GM23338 (cell line): ENCODE measurements around the gene ANKRD13C. TPM values are rescaled to one million over a fixed set of nuclear protein-coding genes. Genes with fewer than 3 reads are reported as not detected.

Experiments
- ATAC-seq: fragments of 200-7000 bp; cut with Tn5 transposase; 3 replicates; pipeline ENCODE4 v1.9.1; 2020
- DNase-seq: peaks from one replicate; pipeline ENCODE4 v3.0.0-alpha.2; 2015; ENCODE audit warnings: low spot score
- H2AFZ ChIP-seq: fragments of 200-600 bp; sonication (generic); 2 replicates; pipeline ENCODE4 v1.8.0; 2016; ENCODE audit warnings: antibody characterized with exemption, mild to moderate bottlenecking, moderate library complexity
- H3F3A ChIP-seq: fragments of 200-600 bp; sonication (generic); replicated peaks from 2 replicates; pipeline ENCODE4 v1.8.0; 2017; ENCODE audit warnings: antibody characterized with exemption, mixed run types, low read depth
- H3K27ac ChIP-seq: fragments of 200-600 bp; sonication (generic); 2 replicates; pipeline ENCODE4 v1.6.1; 2016; ENCODE audit warnings: low read depth
- H3K27me3 ChIP-seq: fragments of 200-600 bp; sonication (generic); 2 replicates; pipeline ENCODE4 v1.8.0; 2016; ENCODE audit warnings: mild to moderate bottlenecking, mixed run types, moderate library complexity; ENCODE audit not compliant: insufficient read depth
- H3K36me3 ChIP-seq: fragments of 200-600 bp; sonication (generic); 2 replicates; pipeline ENCODE4 v1.8.0; 2016; ENCODE audit warnings: mild to moderate bottlenecking; ENCODE audit not compliant: insufficient read depth
- H3K4me1 ChIP-seq: fragments of 200-600 bp; sonication (generic); 2 replicates; pipeline ENCODE4 v1.8.0; 2016; ENCODE audit warnings: mild to moderate bottlenecking, moderate library complexity; ENCODE audit not compliant: insufficient read depth
- H3K4me2 ChIP-seq: fragments of 200-600 bp; sonication (generic); 2 replicates; pipeline ENCODE4 v1.7.1; 2017; ENCODE audit warnings: mixed run types
- H3K4me3 ChIP-seq: fragments of 200-600 bp; sonication (generic); 2 replicates; pipeline ENCODE4 v1.6.1; 2016; ENCODE audit warnings: mixed run types
- H3K79me2 ChIP-seq: fragments of 200-600 bp; sonication (generic); replicated peaks from 2 replicates; pipeline ENCODE4 v1.8.0; 2017; ENCODE audit warnings: mild to moderate bottlenecking; ENCODE audit not compliant: insufficient read depth
- H3K9me2 ChIP-seq: fragments of 200-600 bp; sonication (generic); 2 replicates; pipeline ENCODE4 v1.8.0; 2017; ENCODE audit not compliant: insufficient read depth
- H4K20me1 ChIP-seq: fragments of 200-600 bp; sonication (generic); replicated peaks from 2 replicates; pipeline ENCODE4 v1.8.0; 2017; ENCODE audit warnings: mild to moderate bottlenecking; ENCODE audit not compliant: insufficient read depth
- H3K27ac Mint-ChIP-seq: 2 replicates; pipeline ENCODE4 v1.8.0; 2020; ENCODE audit warnings: inconsistent platforms, mild to moderate bottlenecking, moderate library complexity, mixed read lengths
- H3K27me3 Mint-ChIP-seq: 3 replicates; pipeline ENCODE4 v1.8.0; 2022; ENCODE audit warnings: low read depth, mild to moderate bottlenecking, moderate library complexity, mixed read lengths, inconsistent platforms; ENCODE audit not compliant: insufficient read depth, poor library complexity
- H3K36me3 Mint-ChIP-seq: 3 replicates; pipeline ENCODE4 v1.8.0; 2021; ENCODE audit warnings: low read depth, mild to moderate bottlenecking, inconsistent platforms, moderate library complexity, mixed read lengths
- H3K4me1 Mint-ChIP-seq: 3 replicates; pipeline ENCODE4 v1.8.0; 2020; ENCODE audit warnings: mild to moderate bottlenecking, inconsistent platforms, mixed read lengths
- H3K4me3 Mint-ChIP-seq: 3 replicates; pipeline ENCODE4 v1.8.0; 2021; ENCODE audit warnings: moderate library complexity, mild to moderate bottlenecking, inconsistent platforms, mixed read lengths
- H3K9me3 Mint-ChIP-seq: 3 replicates; pipeline ENCODE4 v1.8.0; 2020; ENCODE audit warnings: moderate library complexity, mild to moderate bottlenecking, inconsistent platforms, mixed read lengths
- EZH2phosphoT487 ChIP-seq: fragments of 200-600 bp; sonication (generic); IDR thresholded peaks from one replicate; pipeline ENCODE4 v1.8.1; 2018; ENCODE audit warnings: antibody characterized with exemption; ENCODE audit not compliant: unreplicated experiment
- JUNB ChIP-seq: IDR thresholded peaks from one replicate; pipeline ENCODE4 v1.6.1; 2016; ENCODE audit warnings: antibody characterized with exemption; ENCODE audit not compliant: unreplicated experiment
- STAT1 ChIP-seq: IDR thresholded peaks from one replicate; pipeline ENCODE4 v1.6.1; 2016; ENCODE audit warnings: antibody characterized with exemption; ENCODE audit not compliant: unreplicated experiment
- ZNF114 ChIP-seq: fragments of 250-450 bp; sonication (Bioruptor Pico); IDR thresholded peaks from 2 replicates; pipeline ENCODE4 v1.5.0; 2020; ENCODE audit warnings: mild to moderate bottlenecking, moderate library complexity
- ZNF331 ChIP-seq: fragments of 250-450 bp; sonication (Bioruptor Pico); IDR thresholded peaks from 2 replicates; pipeline ENCODE4 v1.5.0; 2020; ENCODE audit warnings: low read depth, mild to moderate bottlenecking, moderate library complexity
- polyA plus RNA-seq: library from polyadenylated mRNA; unstranded; fragments of >200 nt; fragmentation: Nextera tagmentation; extraction: Ambion mirVana; gene quantifications from 2 replicates; pipeline ENCODE4 v1.2.1, GENCODE V29; 2016
- total RNA-seq: library from RNA; depleted of rRNA; stranded (reverse); fragments of >200 nt; shearing (Covaris generic); gene quantifications from 2 replicates; pipeline ENCODE4 v1.2.3, GENCODE V29; 2014; rRNA removed
- TF ChIP-seq, protein P1 (sequence below): IDR thresholded peaks from one replicate; pipeline ENCODE4 v1.6.1; 2018; ENCODE audit warnings: antibody characterized with exemption; ENCODE audit not compliant: unreplicated experiment
- TF ChIP-seq, protein P2 (sequence below): IDR thresholded peaks from 2 replicates; pipeline ENCODE4 v1.6.1; 2016; ENCODE audit warnings: antibody characterized with exemption
- TF ChIP-seq, protein P3 (sequence below), 2 experiments: fragments of 200-600 bp in 1 of 2; sonication (generic) in 1 of 2; conservative IDR thresholded peaks; 2 replicates each; pipeline versions ENCODE4 v1.5.1 to v1.6.1; 2016 to 2017; ENCODE audit warnings: antibody characterized with exemption in 2 of 2, low read depth in 2 of 2, mild to moderate bottlenecking in 2 of 2, moderate library complexity in 1 of 2

Gene ANKRD13C
- total and polyA plus RNA-seq, 2 experiments from 2014 or later = 12.3 to 32.5 TPM

DNA sequence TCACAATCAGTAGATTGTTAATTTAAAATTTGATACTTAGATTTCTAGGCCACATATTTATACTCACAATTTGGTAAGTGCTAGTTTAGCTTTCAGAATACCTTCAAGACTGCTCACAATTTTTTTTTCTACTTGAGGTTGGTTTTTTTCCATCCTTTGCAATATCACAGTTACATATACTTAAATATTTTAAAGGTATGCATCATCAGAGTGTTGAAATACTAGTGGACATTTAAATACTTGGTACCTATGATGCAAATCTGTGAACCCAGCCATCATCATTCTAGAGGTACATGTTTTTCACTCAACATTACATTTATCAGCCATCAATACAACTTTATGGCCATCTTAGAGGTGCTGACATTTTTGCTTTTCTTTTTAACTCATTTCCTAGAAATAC is 143.0 kb downstream of the ANKRD13C start (continued):
- TF ChIP-seq, protein P1, sequence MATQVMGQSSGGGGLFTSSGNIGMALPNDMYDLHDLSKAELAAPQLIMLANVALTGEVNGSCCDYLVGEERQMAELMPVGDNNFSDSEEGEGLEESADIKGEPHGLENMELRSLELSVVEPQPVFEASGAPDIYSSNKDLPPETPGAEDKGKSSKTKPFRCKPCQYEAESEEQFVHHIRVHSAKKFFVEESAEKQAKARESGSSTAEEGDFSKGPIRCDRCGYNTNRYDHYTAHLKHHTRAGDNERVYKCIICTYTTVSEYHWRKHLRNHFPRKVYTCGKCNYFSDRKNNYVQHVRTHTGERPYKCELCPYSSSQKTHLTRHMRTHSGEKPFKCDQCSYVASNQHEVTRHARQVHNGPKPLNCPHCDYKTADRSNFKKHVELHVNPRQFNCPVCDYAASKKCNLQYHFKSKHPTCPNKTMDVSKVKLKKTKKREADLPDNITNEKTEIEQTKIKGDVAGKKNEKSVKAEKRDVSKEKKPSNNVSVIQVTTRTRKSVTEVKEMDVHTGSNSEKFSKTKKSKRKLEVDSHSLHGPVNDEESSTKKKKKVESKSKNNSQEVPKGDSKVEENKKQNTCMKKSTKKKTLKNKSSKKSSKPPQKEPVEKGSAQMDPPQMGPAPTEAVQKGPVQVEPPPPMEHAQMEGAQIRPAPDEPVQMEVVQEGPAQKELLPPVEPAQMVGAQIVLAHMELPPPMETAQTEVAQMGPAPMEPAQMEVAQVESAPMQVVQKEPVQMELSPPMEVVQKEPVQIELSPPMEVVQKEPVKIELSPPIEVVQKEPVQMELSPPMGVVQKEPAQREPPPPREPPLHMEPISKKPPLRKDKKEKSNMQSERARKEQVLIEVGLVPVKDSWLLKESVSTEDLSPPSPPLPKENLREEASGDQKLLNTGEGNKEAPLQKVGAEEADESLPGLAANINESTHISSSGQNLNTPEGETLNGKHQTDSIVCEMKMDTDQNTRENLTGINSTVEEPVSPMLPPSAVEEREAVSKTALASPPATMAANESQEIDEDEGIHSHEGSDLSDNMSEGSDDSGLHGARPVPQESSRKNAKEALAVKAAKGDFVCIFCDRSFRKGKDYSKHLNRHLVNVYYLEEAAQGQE = no peak
- TF ChIP-seq, protein P2, sequence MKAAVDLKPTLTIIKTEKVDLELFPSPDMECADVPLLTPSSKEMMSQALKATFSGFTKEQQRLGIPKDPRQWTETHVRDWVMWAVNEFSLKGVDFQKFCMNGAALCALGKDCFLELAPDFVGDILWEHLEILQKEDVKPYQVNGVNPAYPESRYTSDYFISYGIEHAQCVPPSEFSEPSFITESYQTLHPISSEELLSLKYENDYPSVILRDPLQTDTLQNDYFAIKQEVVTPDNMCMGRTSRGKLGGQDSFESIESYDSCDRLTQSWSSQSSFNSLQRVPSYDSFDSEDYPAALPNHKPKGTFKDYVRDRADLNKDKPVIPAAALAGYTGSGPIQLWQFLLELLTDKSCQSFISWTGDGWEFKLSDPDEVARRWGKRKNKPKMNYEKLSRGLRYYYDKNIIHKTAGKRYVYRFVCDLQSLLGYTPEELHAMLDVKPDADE = no peak
- TF ChIP-seq STAT1 = no peak
- TF ChIP-seq, protein P3, sequence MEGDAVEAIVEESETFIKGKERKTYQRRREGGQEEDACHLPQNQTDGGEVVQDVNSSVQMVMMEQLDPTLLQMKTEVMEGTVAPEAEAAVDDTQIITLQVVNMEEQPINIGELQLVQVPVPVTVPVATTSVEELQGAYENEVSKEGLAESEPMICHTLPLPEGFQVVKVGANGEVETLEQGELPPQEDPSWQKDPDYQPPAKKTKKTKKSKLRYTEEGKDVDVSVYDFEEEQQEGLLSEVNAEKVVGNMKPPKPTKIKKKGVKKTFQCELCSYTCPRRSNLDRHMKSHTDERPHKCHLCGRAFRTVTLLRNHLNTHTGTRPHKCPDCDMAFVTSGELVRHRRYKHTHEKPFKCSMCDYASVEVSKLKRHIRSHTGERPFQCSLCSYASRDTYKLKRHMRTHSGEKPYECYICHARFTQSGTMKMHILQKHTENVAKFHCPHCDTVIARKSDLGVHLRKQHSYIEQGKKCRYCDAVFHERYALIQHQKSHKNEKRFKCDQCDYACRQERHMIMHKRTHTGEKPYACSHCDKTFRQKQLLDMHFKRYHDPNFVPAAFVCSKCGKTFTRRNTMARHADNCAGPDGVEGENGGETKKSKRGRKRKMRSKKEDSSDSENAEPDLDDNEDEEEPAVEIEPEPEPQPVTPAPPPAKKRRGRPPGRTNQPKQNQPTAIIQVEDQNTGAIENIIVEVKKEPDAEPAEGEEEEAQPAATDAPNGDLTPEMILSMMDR (conservative IDR thresholded peaks at IDR 0.05; ENCODE audit: low read depth in 2 of 2) = no peak
- no peak for TF ChIP-seq ZNF331 (CRISPR knock-in tag)
- TF ChIP-seq ZNF114 = no peak
- no peak for TF ChIP-seq JUNB

DNA sequence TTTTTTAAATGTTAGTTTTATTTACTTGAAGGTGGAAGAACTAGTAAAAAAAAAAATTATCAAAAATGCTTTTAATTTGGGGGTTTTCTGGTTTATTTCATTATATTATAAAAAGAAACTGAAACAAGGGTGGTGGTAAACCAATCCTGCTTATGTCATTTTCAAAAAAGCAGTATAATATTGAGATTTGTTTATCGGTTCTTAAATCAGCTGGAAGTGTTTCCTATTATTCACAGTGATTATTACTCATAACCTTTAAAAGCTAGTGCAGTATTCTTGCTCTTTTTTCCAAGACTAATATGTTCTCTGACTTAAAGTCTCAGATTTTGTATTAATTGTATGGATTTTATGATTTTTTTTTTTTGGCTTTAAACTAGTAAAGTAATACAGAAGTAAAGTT is 143.7 kb downstream of the ANKRD13C start:
- Histone ChIP-seq H3K9me2 (no peaks in the 10 kb centered on the region), H3K4me1 (peaks cover 3% of the 10 kb centered on the region), H3K79me2 (peaks cover 100% of the 10 kb centered on the region), H3F3A (no peaks in the 10 kb centered on the region), H3K4me2 (no peak overlapping the region), H3K4me3 (no peak overlapping the region), H3K27me3 (no peaks in the 10 kb centered on the region), H3K27ac (no peak overlapping the region), H2AFZ (no peak overlapping the region), H3K36me3 (no peaks in the 10 kb centered on the region), H4K20me1 (peaks cover 4% of the 10 kb centered on the region; the same call in 1 of the 2 replicates)
- Mint-ChIP-seq H3K36me3 (peaks cover 4% of the 10 kb centered on the region; the same call in 1 of the 3 replicates), H3K4me1 (peaks cover 3% of the 10 kb centered on the region; the same call in 1 of the 3 replicates), H3K27me3 (peaks cover under 1% of the 10 kb centered on the region), H3K9me3 (no peaks in the 10 kb centered on the region), H3K27ac (no peak overlapping the region), H3K4me3 (no peak overlapping the region)
- no peak for ATAC-seq
- TF ChIP-seq EZH2phosphoT487 (no peak), STAT1 (no peak)
- no peak for DNase-seq

Other genes starting within 250 kb of the ANKRD13C start
- 45.8 and 50.5 TPM in 2 replicates for gene LRRC40, start 149.1 kb downstream of the ANKRD13C start, total RNA-seq
- 28.0 and 33.9 TPM in 2 replicates for gene LRRC40, start 149.1 kb downstream of the ANKRD13C start, polyA plus RNA-seq
- gene SRSF11, start 133.3 kb downstream of the ANKRD13C start, total RNA-seq = 170 and 182 TPM in 2 replicates
- 311 and 372 TPM in 2 replicates for gene SRSF11, start 133.3 kb downstream of the ANKRD13C start, polyA plus RNA-seq
- gene CTH, start 56.5 kb upstream of the ANKRD13C start, total RNA-seq = 34.3 and 35.9 TPM in 2 replicates
- 25.3 and 31.0 TPM in 2 replicates for gene CTH, start 56.5 kb upstream of the ANKRD13C start, polyA plus RNA-seq